ENCODE results near the gene ZNF175.
A peak's percentile ranks its signal among the peaks of the same experiment; 100 is the strongest.

Gene ZNF175

GRCh38 chr19:51570962-51571575 is at the start of gene ZNF175:
Gene ZNF175 (plus strand): TSS chr19:51571283. CDS start chr19:51573330, 2,047 bp downstream.
- peak; percentile 88 for DNase-seq (ENCODE audit: low spot score)

- no peak for DNase-seq (ENCODE audit: low spot score)
Observed at GRCh38 chr19:51521357-51521756, 49.7 kb upstream of the ZNF175 start.

DNA sequence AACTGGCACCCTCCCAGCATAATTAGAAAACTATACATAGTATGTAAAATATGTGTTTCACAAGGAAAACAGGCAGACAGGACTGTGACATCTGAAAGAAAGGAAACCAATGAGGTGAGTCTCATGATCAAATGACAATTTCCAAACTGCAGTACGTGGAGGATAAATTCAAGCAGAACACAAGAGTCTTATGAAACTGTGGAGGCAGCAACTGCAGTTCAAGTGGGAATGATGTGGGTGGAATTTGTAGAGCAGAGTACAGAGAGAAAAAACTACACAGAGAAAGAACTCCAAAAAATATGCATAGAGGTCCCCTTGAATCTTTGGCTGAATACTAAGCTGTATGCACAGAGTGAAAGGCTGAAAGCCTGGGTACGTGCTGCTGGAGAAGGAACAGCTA is 49.3 kb upstream of the ZNF175 start:
- DNase-seq (ENCODE audit: low spot score) = no peak

DNA sequence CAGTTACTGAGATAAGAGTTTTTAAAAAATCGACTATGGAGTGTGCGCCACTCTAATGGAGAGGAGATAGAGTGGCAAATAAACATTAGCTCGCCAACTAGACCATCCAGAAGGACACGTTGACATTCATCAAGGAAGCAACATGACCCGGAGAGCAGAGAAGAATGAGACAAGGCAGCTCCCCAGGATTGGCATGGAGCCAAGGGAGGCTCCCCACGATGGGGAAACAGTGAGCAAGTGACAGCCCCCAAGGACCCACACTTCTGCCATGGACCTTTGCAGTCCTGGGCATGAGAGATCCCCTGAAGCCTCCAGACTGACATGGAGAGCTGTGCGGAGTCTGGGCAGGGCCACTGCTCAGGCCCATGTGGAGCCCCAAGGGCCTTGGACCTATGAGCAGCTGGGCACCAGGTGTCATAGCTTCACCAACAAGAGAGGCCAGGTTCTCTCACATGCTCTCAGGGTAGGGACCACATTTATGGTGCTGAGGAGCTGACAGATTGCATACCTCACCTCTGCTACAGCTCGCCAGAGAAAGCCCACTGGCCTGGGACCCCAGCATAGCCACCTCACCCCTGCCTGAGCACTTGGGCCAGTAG is 46.3 kb upstream of the ZNF175 start:
- DNase-seq (ENCODE audit: low spot score) = no peak

GRCh38 chr19:51525651-51526050 is 45.4 kb upstream of the ZNF175 start:
- DNase-seq (ENCODE audit: low spot score) = no peak

DNA sequence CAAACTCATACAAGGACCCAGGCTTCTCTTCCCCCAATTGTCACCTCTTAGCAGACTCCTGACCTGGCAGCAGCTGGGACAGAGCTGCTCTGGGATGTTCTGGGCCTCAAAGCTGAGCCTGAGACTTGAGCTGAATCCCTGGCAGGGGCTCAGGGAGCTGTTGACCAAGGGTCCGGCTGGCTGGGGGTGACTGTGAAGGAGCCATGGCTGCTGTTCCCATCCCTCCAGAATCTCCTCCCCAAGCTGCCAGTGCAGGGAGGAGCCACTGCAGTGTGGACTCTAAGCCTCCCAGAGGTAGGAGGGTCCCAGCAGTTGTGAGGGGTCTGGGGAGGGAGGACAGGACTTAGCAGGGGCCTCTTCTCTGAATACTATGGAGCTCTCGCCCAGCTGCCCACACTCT is 41.8 kb upstream of the ZNF175 start:
- no peak for DNase-seq (ENCODE audit: low spot score)

DNA sequence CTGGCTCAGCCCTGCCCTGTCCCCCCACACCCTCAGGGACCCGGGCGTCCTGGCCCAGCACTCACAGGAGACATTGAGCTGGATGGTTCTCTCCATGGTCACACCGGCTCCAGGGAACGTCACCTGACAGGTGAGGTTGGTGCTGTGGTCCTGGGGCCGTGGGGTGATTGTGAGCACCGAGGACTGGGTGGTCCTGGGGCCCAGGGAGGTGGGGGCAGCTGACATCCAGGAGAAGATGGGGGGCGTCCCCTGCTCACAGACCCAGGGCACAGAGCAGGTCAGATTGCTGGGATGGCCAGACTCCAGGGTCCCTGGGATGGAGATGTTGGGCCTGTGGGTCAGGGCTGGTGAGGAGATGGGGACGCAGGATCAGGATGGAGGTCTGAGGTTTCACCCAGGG is 40.5 kb upstream of the ZNF175 start:
- no peak for DNase-seq (ENCODE audit: low spot score)

DNA sequence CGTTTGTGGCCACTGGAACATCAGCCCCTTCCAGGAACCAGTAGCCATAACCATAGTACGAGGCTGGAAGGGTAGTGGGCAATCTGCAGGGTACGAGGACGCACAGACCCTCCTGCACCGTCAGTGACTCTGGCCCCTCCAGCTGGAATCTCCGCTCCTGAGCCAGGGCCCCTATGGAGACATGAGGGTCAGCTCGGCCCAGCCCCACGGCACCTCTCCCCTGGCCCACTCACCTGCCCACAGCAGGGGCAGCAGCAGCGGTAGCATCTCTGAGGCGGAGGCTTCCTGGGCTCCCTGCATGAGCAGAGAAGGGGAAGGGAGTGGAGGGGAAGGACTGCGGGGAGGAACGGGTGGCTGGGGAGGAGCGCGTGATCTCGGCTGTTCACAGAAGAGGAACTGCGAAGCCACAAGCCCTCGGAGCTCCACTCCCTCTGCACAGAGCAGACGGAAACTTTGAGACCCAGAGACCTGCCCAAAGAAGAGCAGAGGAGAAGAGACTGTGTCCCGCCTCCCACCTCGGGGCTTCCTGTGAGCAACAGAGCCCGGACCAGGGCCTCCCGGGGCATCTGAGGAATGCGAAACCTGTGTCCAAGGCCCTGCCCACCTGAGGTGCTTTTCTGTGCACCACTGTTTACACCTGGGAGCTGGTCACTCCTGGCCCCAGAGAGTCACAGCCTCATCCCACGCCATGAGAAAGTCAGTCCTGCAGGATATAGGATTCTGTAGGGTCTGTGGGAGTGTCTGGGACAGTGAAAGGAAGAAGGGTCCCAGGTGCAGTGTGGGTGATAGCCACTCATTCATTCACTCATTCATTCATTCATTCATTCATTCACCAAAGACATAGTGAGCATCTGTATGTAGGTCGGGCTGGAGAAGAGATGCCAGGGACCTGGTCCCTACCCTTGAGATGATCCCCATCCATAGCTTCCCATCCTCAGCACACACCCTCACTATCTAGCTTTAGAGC is 39.5 kb upstream of the ZNF175 start, which contains the start of gene SIGLEC6:
Gene SIGLEC6 (minus strand): TSS at position 322 of the 967 bp plus-strand sequence. CDS start 22 bp downstream, at position 300.
- no peak for DNase-seq (ENCODE audit: low spot score)

GRCh38 chr19:51535535-51535934 is 35.5 kb upstream of the ZNF175 start:
- no peak for DNase-seq (ENCODE audit: low spot score)

DNA sequence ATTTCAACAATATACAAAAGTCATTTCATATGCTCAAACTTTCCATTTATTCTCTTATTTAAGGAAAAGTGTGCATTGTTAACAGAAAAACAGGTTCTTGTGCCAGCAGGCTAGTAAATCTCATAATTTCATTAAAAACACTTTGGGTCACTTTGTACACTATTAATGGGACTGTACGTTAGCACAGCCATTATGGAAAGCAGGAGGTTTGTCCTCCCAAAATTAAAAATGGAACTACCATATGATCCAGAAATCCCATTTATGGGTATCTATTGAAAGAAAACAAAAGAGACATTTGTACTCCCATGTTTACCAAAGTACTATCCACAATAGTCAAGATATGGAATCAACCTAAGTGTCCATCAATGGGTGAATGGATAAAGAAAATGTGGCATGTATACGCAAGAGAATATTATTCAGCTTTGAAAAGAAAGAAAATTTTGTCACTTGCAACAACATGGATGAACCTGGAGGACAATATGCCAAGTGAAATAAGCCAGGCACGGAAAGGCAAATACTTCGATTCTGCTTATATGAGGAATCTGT is 31.2 kb upstream of the ZNF175 start:
- no peak for DNase-seq (ENCODE audit: low spot score)

DNA sequence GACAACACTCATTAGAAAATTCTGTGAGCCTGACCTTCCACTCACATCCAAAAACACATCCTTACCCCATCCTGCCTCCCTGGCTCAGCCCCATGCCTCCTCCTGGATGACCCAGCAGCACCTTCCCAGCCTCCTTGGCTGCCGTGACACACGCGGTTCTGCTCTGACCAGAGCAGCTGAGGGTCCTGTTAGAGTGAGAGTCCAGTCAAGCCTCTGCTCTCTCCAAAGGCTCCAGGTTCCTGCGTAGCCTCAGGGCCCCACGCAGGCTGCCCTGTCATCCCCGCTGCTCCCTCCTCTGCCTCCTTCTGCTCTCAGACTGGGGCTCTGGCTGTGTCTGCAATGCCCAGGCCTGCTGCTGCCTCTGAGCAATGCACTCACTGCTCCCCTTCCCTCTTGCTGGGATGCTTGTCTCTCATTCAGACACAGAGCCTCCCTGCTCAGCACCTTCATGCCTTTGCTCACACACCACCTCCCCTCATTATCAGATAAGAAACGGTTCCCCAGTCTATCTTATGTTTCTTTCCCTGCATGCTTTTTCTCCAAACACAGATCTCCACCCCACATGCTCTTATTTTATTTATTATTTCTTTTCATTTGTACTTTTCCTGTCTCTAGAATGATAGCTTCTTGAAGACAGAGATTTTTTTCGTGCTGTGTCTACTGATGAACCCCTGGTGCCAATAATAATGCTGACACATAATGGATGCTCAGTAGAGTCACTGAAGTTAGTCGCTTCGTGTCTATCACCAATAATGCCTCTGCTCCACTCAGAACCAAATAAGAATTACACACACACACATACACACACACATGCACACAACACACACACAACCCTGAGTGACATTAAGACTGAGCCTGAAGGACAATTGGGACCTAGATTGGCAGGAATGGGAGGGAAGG is 29.4 kb upstream of the ZNF175 start:
- no peak for DNase-seq (ENCODE audit: low spot score)

GRCh38 chr19:51542699-51543098 is 28.4 kb upstream of the ZNF175 start:
- no peak for DNase-seq (ENCODE audit: low spot score)

DNA sequence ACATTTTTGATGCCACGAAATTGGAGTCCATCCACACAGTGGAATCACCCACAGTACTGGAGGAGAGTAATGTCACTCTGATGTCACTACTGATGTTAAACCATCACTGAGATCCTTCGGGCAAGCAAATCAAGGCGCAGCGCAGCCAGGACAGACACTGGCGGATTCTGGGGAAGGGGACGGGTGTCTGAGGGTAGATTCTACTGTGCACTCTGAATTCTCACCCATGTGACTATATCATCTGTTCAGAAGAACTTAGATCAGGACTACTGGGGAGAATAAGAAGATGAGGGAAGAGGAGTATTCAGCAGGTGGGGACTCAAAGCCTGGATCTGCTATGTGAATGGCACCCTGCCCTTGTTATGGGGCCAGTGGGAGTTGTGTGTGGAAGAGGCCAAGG is 27.0 kb upstream of the ZNF175 start:
- no peak for DNase-seq (ENCODE audit: low spot score)

DNA sequence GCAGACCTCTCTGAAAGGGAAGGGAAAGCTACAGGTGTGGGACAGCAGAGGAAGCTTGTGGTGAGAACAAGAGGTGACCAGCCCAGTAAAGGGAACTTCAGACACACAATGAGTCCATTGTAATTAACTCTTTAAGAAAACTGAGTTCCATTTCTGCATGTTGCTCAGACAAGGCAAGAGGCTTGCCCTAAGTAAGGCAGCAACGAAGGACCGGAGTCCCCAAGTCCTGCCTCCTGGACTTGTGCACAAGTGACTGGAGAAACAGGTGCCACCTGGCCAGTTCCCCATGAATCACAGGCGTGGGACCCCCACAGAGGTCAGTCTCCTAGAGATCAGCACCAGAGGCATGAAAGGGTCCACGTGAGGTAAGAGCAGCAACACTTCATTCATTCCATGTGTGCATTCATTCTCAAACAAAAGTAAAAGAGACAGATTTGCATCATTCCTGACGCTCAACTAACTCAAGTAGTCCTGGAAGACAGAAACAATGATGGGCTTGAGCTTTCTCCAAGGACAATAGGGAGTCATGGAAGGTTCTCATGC is 24.9 kb upstream of the ZNF175 start:
- DNase-seq (ENCODE audit: low spot score) = no peak

GRCh38 chr19:51546650-51547396 is 24.3 kb upstream of the ZNF175 start:
- DNase-seq (ENCODE audit: low spot score) = peak; percentile 32

GRCh38 chr19:51547397-51548212 is 23.5 kb upstream of the ZNF175 start:
- no peak for DNase-seq (ENCODE audit: low spot score)

DNA sequence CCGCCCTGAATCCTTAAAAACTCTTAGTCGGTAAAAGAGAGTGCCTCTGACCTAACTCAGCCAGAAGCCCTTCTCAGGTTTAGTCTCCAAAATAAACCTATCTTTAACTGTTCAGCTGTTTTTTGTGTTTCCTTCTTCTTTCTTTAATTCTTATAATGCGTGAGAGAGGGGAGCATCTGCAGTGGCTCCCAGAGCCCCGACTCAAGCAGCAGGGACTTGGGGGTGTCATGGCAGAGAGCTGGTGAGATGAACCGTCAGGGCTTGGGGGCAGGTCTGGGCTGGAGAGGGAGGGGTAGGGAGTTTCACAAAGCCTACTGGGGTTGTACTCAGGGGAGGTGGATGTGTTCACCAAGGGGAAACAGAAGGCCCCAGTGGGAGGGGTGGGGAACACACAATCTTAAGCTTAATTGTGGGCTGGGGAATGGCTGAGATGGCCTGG is 22.9 kb upstream of the ZNF175 start:
- no peak for DNase-seq (ENCODE audit: low spot score)

- DNase-seq (ENCODE audit: low spot score) = no peak
Observed at GRCh38 chr19:51548891-51549305, 22.2 kb upstream of the ZNF175 start.

GRCh38 chr19:51549533-51550324 is 21.4 kb upstream of the ZNF175 start:
- DNase-seq (ENCODE audit: low spot score) = no peak
